Activated CD4-positive, CD25-positive, alpha-beta regulatory T cell treated with anti-CD3 and anti-CD28 coated beads, Interleukin-2, amount 50 U/mL, for 72 hours (primary cell): ENCODE results near the gene HTR2B.
"Not testable (repeated sequence)": the region's sequence is repeated elsewhere in the genome, so short reads cannot be mapped to it uniquely, and the experiment has no call there.

Experiments
- DNase-seq: peaks from one replicate; pipeline ENCODE4 v3.0.0; 2021

HTR2B gene

DNA sequence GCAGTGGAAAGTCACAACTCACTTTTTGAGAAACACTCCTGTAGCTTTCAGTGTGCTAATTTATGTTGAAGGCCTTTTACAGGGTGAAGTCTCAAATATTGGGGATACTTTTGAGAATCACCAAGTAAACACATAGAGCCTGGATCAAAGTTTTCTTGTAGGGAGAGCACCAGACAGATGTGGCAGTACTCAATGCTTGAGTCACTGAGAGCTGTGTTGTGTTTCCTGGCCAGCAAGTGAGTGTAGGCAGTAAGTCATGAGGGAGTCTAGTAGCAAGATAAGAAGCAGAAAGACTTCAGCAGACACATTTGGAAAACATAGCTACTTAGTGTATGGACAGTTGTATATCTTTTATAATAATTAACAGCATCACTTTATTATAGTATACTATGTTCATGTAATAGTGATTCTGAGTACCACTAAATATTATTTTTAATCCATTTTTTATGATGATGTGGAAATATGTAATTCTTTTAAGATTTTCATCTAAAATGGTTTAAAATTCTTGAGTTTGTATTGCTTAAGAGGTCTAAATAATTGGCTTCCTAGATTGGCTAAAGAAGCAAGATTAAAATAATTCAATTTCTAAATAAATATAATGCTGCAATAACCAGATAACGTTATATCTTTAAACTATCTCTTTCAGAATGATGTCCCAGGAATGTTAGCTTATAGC lies 55.3 kb downstream of the HTR2B start:
- DNase-seq, result no peak

- DNase-seq, result no peak
Observed at GRCh38 chr2:231068525-231069222, 56.2 kb downstream of the HTR2B start.

DNA sequence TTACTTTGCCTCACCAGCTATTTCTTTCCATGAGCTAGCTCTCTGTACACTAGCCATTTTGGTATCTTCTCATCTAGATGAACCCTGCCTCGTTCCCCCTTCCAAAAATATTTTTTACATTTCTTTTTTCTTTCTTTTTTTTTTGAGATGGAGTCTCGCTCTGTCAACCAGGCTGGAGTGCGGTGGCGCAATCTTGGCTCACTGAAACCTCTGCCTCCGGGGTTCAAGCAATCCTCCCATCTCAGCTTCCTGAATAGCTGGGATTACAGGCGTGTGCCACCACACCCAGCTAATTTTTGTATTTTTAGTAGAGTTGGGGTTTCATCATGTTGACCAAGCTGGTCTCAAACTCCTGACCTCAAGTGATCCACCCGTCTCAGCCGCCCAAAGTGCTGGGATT lies 57.3 kb downstream of the HTR2B start:
- DNase-seq, result not testable (repeated sequence)

DNA sequence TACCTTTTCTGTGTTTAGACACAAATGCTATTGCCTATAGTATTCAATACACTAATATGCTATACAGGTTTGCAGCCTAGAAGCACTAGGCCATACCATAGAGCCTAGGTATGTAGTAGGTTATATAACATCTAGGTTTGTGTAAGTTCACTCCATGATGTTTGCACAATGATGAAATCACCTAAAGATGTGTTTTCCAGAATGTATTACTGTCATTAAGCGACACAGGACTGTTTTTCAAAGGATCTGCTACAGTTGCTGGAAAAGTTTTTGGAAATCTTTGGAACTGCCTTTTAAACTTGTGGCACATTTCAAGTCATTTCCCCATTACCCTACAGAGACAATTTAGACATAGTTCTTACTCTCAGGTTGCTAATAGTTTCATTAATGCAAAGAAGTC lies 58.9 kb downstream of the HTR2B start:
- no peak for DNase-seq

DNA sequence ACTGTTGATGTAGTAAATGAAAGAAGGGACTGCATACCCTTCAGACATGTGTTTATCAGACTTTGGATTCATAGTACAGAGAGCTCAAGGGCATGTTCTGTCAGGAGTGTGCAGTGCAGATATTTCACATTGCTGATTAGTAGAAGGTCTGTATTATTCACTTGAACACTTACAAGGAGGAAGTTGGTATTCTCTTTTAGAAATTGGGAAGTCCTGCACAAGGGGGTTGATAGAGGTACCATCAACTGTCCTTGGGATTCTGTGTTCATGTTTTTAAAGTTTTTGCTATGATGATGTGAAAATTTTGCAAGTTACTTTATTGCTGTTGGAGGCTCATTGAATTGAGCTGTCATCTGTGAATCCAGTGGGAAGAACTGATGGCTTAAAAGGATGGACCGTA lies 61.5 kb downstream of the HTR2B start:
- DNase-seq, result no peak

GRCh38 chr2:231062776-231063175 lies 62.1 kb downstream of the HTR2B start:
- no peak for DNase-seq

DNA sequence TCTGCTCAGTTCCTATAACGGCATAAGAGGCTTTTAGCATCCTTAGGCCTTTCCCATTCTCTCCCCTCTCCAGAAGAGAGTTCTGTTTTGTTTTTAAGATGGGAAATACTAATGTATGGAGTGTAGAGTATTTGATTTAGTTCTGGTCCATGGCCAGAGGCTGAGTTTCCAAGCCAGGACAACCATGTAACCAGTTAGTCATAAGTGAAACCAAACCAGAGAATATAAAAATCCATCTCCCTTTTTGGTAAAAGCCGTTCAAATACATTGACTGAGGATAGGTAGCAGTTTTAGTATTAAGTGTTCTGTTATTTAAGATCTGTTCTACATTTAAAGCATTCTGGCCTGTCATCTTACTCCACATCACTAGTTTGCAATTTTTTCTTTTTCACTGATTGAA lies 65.1 kb downstream of the HTR2B start:
- DNase-seq, result no peak

DNA sequence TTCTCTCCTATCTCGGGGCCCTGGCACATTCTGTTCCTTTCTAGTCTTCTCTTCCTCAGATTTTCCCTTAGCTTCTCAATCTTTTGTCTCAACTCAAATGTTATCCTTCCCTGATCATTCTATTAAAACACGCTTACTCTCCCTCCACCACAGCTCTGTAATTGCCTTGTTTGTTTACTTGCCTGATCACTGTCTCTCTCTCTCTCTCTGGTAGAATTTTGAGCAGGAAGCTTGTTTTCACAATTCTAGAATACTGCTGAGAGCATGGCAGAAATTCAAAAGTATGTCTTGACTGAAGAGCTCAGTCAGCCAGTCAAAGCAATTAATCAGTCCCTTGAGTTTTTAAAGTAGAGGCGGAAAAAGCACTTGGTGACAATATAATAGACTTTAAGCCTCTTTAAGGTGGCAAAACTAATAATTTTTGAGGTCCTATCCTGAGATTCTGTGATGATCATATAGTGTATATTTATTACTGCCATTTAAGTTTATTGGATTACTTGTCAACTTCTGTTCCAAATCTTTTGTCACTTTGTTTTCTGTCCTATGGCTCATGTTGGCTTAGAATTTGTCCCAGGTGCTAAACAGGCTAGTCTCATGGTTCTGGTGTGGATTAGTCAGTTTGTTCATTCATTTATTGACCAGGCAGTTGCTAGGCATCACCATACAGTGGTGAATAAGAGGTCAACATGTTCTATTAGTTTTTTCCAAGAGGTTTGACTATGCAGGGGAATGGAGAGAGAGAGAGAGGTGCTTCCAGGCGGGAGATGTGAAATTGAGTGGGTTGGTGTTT lies 65.9 kb downstream of the HTR2B start:
- DNase-seq, result no peak
